T1000 (cell line): ENCODE measurements around the gene MDM2.
"Not testable (repeated sequence)": the region's sequence is repeated elsewhere in the genome, so short reads cannot be mapped to it uniquely, and the experiment has no call there.

Experiments used
- DNase-seq: peaks from one replicate; lab custom pipeline; 2025; ENCODE audit warnings: mixed read lengths; lab: John Stamatoyannopoulos, UW

Gene MDM2

GRCh38 chr12:68827895-68828671, 20.1 kb downstream of the MDM2 start:
- no peak for DNase-seq

- DNase-seq = no peak
These were observed 20.7 kb downstream of the MDM2 start for GRCh38 chr12:68828672-68829068.

- no peak for DNase-seq
These were observed 23.3 kb downstream of the MDM2 start for GRCh38 chr12:68831272-68831671.

DNA sequence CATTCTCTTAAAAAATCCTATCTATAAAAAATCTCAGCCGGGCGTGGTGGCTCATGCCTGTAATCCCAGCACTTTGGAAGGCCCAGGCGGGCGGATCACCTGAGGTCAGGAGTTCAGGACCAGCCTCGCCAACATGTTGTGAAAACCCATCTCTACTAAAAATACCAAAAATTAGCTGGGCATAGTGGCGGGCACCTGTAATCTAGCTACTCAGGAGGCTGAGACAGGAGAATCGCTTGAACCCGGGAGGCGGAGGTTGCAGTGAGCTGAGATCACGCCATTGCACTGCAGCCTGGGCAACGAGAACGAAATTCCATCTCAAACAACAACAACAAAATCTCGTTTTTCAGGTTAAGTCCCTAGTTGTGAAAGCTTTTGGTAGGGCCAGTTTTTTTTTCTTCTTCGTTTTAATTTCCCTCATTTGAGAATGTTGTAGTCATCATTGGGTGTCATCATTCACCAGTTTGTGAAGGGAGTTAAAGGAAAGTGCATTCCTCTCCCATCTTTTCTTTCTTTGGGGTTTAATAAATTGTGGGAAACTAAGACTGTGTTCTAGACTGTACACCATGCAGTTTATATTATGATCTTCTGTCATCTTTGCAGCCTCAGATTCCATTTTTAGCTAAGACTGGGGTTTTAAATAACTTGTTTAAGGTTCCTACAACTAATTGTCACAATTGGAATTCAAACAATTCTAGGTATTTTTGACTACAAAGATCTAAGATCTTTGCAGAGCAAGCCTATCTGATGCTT, 23.9 kb downstream of the MDM2 start:
- no peak for DNase-seq

DNA sequence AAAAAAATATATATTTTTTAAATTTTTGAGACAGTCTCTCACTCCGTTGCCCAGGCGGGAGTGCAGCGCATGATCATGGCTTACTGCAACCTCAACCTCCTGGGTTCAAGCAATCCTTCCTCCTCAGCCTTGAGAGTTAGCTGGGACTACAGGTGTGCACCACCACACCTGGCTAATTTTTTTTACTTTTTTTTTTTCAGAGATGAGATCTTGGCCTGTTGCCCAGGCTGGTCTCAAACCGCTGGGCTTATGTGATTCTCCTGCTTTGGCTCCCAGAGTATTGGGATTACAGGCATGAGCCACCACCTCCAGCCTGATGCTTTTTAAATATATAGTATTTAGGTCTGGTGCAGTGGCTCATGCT, 24.5 kb downstream of the MDM2 start:
- DNase-seq = no peak

DNA sequence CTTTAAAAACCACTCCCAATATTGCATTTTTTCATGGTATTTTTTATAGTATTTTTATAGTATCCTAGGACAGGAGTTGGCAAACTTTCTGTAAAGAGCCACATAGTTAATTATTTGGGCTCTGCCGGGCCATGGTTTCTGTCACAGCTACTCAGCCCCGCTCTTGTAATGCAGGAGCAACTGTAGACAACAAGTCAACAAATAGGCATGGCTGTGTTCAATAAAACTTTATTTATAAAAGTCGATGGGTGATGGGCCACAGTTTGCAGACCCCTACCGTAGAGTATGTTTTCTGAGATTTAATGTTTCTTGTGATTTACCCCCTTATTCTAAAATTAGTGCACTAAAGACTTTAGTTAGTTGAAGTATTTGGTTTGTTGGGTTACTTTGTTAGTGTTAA, 25.5 kb downstream of the MDM2 start:
- no peak for DNase-seq

- no peak for DNase-seq
These were observed 27.4 kb downstream of the MDM2 start for GRCh38 chr12:68835333-68835908.

DNA sequence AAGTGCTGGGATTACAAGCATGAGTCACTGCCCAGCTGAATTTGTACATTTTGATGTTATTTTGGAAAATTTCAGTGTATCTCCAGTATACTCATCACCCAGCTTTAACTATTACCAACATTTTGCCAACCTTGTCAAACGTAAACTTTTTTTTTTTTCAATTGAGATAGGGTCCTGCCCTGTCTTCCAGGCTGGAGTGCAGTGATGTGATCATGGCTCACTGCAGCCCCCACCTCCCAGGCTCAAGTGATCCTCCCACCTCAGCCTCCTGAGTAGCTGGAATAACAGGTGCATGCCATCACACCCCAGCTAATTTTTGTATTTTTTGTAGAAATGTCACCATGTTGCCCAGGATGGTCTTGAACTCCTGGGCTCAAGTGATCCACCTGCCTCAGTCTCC, 29.2 kb downstream of the MDM2 start:
- no peak for DNase-seq

- no peak for DNase-seq
These were observed 30.3 kb downstream of the MDM2 start for GRCh38 chr12:68838046-68838886.

- DNase-seq = no peak
These were observed 31.5 kb downstream of the MDM2 start for GRCh38 chr12:68839183-68840147.

GRCh38 chr12:68841175-68841574, 33.2 kb downstream of the MDM2 start:
- not testable (repeated sequence) for DNase-seq

DNA sequence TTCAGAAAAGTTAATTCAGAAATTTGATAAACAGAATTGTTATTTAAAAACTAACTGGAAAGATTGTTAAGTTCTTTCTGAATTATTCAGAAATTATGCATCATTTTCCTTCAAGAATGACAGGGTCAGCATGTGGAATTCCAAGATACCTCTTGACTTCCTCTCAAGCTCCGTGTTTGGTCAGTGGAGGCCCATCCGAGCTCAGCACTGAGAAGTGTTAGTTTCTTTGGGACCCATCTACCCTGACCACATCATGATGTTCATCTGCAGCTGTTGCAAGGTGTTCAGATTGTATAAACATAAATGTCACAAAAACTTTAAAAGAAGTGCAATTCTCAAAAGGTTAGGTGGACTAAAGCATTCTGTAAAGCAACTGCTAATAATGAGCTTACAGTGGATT, 33.7 kb downstream of the MDM2 start:
- DNase-seq = no peak

- no peak for DNase-seq
These were observed 34.1 kb downstream of the MDM2 start for GRCh38 chr12:68842123-68842522.

DNA sequence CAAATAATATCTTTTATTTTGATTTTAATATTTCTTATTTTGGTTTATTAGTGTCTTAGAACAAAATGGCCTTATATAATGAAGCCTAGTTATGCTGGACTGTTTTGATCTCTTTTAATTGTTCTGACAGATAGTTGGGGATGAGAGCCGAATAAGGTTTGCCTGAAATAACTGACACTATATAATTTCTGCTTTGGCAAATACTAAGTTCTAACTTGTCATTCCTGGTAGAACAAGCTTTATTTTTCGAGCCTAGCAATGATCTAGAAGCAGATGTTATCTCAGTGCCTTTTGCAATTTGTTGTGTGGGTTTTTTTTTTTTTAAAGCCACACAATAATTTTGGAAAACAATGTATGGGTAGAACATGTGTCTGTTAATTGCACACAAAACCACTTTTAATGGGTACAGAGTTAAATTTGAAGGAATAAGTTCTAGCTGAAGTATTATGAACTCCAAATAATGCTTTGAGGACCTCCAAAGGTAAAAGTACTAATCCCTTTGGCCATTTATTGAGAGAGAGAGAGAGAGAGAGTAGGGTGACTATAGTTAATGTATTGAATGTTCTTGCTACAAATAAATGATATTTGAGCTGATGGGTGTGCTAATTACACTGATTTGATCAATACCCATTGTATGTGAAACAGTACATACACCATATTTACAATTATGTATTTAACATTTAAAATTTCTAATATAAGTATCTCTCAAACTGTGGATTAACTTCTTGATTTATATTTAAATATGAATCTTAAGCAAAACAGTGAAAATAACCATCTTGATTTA, 35.0 kb downstream of the MDM2 start:
- DNase-seq = no peak

DNA sequence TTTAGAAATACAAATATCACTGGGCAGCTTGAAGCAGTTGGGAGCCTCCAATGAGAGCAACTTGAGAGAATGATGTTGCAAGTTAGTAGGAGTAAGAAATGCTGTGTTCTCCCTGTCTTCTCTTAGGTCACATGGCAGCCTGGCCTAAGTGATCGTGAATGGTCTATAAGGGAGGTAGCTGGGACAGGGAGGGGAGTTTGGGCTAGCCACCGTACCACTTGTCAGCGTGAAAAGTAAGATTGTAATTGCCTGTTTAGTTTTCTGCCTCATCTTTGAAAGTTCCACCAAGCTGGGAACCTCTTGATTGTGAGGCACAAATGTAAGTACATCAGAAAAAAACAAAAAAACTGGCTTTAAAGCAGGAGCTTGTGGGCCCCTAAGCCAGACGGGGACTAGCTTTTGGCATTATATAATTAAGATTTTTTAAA, 36.4 kb downstream of the MDM2 start:
- no peak for DNase-seq

DNA sequence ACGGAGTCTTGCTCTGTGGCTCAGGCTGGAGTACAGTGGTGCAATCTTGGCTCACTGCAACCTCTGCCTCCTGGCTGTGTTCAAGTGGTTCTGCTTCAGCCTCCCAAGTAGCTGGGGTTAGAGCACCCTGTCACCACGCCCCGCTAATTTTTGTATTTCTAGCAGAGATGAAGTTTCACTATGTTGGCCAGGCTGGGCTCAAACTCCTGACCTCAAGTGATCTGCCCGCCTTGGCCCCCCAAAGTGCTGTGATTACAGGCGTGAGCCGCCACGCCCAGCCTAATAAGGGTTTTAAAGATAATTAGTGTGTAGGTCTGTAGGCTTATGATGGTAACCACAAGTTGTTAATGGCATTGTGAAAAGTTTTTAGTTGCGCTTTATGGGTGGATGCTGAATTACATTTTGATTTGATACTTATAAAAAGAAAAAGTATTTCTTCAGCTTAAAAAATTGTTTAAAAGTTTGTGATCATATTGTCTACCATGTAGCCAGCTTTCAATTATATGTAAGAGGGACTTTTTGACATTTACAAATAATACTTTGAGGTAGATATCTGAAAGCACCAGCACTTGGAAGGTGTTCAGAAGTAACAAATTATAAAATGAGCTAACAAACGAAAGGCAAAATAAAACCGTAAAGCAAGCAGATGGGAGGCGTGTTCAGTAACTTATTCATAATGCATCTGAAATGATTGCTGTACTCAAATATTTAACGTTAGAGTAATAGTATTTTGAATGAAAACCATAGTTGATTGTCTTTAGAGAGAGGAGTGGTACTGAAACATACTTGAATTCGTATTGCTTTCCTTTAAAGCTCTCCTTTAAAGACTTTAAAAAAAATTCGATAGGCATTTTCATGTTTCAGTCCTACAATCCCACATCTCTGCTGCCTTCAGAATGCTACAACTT, 37.1 kb downstream of the MDM2 start:
- DNase-seq = no peak

DNA sequence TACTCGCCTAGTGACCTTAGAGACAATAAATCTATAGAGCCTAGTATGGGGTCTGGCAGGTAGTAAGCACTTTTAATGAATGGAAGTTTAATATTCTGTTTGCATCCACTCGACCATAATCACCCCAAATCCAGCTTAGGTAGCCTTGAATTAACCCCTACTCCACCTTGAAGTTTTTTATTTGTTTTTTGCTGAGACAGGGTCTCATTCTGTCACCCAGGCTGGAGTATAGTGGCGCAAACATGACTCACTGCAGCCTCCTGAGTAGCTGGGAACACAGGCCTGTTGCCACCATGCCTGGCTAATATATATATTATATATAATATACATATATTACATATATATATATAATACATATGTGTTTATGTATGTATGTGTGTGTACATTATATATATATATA, 38.8 kb downstream of the MDM2 start:
- no peak for DNase-seq

GRCh38 chr12:68850390-68850789, 42.4 kb downstream of the MDM2 start:
- no peak for DNase-seq
